T-helper 1 cell treated with Interleukin-12 subunit alpha and Interleukin-12 subunit beta and Interleukin-4 antibody, amounts not matched to agents 30 ng/mL and 1 ng/mL, for 36 hours (primary cell): ENCODE results near the gene PLLP. TPM values are rescaled to one million over a fixed set of nuclear protein-coding genes. Genes with fewer than 3 reads are reported as not detected.

ENCODE experiments used
- intact Hi-C: fragments of 100-400 bp; cut with micrococcal nuclease; formaldehyde crosslinking; loops from one replicate; pipeline ENCODE4 v1.15.1; 2024
- total RNA-seq: library from RNA; stranded (reverse); gene quantifications from 2 replicates; pipeline ENCODE4 v1.2.3, GENCODE V29; 2022

The PLLP gene, protein sequence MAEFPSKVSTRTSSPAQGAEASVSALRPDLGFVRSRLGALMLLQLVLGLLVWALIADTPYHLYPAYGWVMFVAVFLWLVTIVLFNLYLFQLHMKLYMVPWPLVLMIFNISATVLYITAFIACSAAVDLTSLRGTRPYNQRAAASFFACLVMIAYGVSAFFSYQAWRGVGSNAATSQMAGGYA
- total RNA-seq: 0.34 TPM in 2 replicates

DNA sequence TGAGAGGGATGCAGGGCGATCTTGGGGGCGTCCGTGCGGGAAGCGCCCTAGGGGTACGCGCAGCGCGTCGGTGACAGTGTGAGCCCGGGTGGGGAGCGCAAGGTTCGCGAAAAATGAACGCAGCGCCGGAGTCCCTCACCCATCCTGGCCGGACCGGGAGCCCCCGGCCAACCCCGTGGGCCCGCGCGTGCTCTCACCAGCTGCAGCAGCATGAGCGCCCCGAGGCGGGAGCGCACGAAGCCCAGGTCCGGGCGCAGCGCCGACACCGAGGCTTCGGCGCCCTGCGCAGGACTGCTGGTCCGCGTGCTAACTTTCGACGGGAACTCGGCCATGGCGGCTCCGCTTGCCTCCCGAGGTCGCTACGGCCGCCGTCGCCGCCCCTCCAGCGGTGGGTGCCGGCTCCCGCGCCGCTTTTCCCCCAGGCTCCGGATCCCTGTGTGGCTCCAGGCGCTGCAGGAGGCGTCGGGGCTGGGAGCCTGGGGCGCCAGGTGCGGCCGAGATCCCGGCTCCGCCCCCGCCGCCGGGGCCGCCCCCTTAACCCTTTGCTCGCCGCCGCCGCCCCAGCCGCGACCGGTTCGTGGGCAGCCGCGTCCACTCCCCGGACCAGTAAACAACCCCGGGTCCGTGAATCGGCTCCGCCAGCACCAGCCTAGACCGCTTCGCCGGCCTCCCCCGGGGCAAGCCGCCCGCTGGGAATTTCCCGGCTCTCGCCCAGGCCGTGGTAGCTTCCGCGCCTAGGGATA lies at the start of gene PLLP:
TSS of gene PLLP (minus strand) at position 464 of the 743 bp plus-strand sequence. CDS start at position 332, 132 bp downstream.
- intact Hi-C loops: loop anchor here (2.0 kb wide), 3 partner anchors 18 to 98 kb away; partner anchors contain the start of genes ARL2BP, PSME3IP1 and RSPRY1

DNA sequence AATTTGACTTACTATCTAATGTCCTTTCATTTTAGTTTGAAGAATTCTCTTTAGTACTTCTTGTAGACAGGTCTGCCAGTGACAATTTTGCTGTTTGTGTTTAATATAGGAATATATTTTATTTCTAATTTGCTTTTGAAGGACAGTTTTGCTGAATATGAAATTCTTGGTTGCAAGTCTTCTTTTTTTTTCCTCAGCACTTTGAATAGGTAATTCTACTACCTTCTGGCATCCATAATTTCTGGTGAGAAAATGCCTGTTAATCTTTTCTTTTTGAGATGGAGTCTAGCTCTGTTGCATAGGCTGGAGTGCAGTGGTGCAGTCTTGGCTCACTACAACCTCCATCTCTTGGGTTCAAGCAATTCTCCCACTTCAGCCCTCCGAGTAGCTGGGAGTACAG lies 48.9 kb upstream of the PLLP start:
- intact Hi-C loops: no loop called here

DNA sequence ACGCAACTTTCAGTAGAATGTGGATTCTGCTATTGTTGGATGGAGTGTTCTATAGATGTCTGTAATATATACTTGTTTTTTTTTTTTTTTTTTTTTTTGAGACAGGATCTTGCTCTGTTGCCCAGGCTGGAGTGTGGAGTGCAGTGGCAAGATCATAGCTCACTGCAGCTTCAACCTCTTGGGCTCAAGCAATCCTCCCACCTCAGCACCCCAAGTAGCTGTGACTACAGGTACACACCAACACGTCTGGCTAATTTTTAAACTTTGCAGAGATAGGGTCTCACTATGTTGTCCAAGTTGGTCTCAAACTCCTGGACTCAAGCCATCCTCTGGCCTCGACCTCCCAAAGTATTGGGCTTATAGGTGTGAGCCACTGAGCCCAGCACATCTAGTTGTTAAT lies 46.9 kb upstream of the PLLP start:
- intact Hi-C loops: no loop called here

DNA sequence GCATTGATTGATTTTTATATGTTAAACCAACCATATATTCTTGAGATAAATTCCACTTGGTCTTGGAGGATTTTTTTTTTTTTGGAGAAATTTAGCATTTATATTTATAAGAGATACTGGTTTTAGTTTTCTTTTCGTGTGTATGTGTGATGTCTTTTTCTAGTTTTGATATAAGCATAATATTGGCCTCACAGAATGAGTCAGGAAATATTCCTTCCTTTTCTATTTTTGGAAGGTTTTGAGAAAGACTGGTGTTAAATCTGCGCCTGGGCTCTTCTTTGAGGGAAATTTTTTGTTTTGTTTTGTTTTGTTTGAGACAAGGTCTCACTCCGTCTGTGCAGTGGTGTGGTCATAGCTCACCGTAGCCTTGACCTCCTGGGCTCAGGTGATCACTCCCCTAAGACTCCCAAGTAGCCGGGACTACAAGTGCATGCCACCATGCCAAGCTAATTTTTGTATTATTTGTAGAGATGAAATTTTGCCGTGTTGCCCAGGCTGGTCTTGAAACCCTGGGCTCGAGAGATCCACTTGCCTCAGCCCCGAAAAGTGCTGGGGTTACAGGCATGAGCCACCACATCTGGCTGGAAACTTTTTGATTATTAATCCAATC lies 45.4 kb upstream of the PLLP start:
- intact Hi-C loops: no loop called here

DNA sequence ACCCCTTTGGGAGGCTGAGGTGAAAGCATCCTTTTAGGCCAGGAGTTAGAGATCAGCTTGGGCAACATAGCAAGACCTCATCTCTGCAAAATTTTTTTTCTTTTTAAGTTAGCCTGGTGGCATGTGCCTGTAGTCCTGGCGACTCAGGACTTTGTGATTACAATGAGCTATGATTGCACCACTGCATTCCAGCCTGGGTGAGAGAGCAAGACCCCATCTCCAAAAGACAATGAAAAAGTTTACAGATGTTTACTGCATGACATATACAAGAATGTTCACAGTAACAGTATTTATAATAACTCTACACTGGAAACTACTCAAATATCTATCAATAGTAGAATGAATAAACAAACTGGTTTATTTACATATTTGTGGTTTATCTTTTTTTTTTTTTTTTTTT lies 41.0 kb upstream of the PLLP start:
- intact Hi-C loops: no loop called here

DNA sequence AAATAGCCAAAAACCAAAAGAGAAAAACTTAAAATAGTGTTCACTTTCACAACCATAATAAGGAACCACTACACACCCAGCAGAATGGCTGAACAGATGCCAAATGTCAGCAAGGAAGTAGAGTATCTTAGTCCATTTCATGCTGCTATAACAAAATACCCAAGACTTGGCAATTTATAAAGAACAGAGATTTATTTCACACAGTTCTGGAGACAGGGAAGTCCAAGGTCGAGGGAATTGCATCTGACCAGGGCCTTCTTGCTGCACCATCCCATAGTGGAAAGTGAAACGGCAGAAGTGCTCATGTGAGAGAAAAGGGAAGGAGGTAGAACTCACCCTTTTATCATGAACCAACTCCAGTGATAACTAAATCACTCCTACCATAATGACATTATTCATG lies 40.3 kb upstream of the PLLP start:
- intact Hi-C loops: no loop called here

DNA sequence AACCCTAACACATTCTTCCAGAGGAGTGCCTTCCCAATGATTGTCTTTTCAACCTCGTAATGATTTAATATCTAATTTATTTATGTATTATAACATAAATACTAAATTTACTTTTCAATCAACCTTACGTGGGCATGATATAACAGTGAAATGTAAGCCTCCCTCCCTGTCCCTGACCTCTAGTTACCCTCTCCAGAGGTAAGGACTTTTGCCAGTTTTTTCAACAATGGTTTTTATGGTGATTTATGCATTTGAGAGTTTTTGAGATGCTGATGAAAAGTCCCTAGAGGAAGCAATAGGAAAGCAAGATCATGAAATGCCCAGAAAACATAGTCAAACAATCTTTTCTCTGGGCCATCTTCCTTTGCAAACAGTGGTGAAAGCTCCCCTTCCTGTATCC lies 35.2 kb upstream of the PLLP start:
- intact Hi-C loops: no loop called here

DNA sequence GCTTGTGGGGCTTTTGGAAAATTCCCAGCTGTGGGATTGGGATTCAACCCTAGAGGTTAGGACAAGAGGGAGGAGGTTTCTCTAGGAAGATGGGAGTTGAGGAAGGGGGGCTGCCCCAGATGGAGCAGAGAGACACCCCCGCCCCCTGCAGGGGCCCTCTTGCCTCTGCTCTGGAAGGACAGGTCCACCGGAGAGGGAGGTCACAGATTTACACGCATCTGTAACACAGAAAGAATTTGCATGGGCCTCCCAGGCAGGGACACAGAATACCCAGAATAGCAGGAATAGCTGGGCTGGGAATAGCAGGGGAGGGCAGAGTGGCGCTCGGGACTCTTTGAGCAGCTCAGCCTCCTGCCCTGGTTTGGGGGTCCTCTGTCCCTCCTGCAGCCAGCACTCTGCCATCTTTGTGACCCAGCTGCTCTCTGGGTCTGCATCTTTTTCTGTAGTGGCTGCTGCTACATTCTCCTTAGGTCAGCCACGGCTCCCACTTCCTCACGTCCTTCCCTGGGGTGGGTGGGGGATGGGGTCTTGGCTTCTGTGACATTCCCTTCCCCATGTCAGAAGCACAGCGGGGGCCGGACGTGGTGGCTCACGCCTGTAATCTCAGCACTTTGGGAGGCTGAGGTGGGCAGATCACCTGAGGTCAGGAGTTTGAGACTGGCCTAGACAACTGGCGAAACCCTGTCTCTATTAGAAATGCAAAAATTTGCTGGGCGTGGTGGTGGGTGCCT lies 33.9 kb upstream of the PLLP start:
- intact Hi-C loops: no loop called here

DNA sequence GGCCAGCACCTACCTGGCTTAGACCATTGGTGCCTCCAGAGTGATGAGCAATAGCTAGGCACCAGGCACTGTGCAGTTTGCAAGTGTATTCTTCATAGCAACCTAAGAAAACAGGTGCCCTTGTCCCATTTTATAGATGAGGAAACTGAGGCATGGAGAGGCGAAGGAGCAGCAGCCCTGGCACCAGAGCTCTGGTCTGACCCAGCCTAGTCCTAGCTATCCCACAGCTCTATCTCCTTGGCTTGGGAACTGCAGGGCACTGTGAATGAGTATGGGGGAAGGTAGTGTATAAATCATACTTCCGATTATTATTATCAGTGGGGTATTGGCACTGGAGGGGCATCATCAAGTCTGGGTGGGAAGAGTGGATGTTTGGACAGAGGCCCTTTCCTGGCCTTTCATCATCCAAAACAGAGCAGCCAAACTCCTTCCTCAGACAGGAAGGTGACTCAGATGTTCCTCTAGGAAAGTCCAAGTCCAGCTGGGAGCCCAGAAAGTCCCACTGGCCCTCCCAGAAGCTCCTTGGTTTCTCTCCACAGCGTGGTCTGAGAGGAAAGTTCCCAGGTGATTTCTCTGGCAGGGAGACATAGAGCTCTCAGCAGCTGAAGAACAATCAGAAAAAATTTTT lies 32.0 kb upstream of the PLLP start:
- intact Hi-C loops: no loop called here

DNA sequence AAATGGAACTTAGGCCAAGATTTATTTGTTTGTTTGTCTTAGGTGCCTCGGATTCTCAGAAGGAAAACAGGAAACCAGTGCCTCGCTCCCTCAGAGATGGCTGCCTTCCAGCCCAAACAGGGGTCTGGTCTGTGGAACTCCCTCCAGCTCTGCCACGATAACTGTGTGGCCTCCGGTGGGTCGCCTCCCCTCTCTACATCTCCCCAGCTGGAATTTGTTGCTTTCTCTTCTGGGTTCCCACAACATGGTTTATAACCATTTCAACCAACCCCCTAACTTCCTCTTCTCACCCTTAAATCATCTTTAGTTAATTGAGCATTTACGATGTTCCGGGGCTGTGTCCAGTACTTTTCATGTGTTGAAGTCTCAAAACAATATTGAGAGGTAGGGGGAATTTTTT lies 30.9 kb upstream of the PLLP start:
- intact Hi-C loops: loop anchor here (2.0 kb wide), 1 partner anchor 15 kb away; no protein-coding TSS in a partner anchor

DNA sequence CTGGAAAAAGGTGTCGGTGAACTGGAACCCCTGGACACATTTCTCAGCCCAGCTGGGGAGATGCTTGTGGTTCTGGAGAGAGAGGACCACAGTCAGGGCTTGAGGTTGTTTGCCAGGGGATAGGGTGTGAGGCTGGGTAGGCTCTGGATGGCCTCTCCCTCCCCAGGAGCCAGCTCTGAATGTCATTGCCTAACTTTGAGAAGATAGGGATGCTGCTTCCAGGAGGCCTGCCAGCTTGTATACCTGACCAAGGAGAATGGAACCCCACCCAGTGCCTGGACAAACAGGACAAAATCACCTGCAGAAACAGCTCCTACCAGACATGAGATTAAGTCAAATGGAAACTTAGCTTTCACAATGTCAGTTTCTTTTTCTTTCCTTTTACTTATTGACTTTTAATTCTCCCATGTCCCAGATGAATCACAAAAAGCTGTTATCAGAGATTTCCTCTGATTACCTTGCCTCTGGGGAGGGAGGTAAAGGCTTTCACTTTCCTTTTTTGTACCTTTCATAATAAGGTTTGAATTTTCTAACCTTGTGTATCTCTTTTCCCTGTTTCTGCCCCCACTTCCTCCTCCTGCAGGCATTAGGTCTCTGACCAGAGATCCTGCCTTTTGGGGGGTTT lies 29.8 kb upstream of the PLLP start:
- intact Hi-C loops: loop anchor here (2.0 kb wide), 1 partner anchor 13 kb away; no protein-coding TSS in a partner anchor

DNA sequence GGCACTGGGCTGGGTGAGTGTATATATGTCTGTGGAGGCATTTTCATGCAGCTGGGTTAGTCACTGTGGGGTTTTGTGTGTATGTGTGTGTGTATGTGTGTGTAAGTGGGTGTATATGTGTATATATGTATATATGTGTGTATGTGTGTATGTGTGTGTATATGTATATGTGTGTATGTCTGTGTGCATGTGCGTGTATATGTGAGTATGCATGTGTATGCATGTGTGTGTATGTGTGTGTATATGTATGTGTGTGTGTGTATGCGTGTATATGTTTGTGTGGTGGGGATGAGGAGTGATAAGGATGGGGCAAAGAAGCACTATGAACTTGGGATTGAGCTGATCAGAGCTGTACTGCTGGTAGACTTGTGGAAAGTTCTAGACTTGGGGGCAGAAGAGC lies 29.0 kb upstream of the PLLP start:
- intact Hi-C loops: no loop called here

DNA sequence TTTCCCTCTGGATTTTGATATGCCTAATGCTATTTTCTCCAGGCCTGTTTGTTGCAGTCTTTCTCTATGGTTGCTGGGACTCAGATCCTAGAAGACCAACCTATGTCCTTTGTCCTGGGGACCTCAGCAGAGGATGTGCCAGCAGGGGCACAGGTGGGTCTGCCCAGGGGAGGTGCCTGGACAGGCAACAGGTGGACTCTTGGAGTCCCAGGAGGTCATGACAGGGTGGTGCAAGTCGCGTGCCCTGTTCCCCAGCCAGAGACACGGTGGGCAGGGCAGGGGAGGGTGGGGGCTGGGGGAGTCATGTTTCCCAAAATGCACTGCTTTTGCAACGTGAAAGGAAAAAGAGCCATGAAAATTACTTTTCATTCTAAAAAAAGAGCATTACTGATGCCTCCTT lies 26.3 kb upstream of the PLLP start:
- intact Hi-C loops: no loop called here

DNA sequence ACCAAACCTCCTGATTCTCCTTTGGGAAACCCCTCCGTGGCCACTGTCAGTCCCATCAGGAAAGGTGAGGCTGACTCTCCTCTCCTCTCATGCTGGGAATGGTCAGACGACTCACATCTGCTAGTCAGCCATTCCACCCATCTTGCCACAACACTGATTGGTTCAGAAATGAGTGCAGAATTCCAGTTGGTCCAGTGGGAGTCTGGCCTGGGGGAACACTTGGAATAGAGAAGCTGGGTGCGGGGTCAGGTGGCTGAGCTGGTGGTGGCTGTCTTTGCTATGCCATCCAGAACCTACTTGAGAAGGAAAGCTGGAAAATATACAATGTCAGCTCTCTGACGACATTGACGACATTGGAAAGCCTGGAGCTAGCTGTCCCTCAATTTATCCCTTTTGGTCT lies 23.6 kb upstream of the PLLP start:
- intact Hi-C loops: no loop called here

DNA sequence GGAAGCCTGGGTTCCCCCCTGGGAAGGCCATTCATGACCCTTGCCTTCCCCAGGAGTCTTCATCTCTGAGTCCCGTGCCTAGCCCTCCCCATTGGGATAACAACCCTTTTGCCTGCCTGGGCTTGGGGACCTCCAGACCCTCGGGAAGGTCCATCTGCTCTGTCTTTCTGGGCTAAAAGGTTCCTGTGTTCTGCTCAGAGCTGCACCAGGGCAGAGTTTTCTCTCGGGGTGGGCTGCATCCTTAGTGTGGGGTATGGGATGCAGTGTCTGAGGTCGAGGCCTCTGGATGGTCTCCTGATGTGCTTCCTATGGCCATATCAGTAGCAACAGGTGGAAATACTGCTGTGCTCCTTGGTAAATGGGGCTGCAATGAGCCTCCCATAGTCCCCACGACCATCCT lies 22.9 kb upstream of the PLLP start:
- intact Hi-C loops: no loop called here

DNA sequence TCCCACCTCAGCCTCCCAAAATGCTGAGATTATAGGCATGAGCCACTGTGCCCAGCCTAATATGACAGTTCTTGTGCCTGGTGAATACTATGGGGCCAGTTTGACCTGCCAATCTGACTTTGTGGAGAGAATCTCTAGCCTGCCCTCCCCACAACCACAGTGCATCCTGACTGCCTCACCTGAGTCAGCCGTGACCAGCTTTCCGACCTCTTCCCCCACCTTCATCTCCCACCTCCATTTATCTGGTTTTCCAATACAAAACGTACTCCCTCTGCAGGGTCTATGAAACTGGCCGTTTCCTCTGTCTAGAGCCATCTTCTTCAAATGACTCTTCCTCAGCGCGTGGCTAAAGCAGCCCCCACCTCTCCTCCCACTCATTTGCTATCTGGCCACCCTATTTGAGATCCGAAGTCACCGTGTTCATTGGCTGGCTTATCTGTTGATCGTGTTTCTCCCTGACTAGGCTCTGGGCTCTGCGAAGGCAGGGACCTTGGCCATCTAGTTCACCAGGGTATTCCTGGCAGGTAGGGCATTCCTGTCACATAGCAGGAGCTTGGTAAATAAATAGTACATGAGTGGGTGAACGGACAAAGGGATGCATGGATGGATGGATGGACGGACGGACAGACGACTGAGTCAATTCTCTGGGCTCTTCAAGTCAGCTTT lies 22.3 kb upstream of the PLLP start:
- intact Hi-C loops: no loop called here

DNA sequence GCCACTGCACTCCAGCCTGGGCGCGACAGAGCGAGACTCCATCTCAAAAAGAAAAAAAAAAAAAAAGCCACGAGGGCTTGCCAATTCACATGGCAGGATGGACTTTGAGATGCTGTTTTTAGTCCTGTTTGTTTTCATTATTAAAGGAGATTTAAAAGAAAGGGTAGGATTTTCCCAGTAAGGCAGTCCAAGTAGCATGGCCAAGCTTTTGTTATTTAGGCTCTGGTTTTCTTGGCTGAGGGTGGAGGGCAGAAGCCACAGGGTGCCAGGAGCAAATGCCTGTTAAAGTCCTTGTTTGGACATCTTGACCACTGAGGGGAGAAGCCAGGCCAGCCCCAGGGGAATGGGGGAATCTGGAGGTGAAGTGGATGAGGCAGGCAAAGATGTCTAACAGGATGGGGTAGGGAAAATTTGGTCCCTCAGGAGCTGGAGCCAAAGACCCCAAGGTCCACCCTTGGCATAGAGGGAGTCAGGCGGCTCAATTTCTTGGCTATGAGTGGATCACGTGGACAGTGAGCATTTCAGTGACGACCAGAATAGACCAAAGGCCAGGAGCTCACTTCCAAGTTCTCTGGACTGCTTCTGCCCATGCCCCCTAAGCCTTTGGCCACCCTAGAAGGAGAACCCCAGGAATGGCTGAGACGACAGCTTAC lies 20.8 kb upstream of the PLLP start:
- intact Hi-C loops: no loop called here

DNA sequence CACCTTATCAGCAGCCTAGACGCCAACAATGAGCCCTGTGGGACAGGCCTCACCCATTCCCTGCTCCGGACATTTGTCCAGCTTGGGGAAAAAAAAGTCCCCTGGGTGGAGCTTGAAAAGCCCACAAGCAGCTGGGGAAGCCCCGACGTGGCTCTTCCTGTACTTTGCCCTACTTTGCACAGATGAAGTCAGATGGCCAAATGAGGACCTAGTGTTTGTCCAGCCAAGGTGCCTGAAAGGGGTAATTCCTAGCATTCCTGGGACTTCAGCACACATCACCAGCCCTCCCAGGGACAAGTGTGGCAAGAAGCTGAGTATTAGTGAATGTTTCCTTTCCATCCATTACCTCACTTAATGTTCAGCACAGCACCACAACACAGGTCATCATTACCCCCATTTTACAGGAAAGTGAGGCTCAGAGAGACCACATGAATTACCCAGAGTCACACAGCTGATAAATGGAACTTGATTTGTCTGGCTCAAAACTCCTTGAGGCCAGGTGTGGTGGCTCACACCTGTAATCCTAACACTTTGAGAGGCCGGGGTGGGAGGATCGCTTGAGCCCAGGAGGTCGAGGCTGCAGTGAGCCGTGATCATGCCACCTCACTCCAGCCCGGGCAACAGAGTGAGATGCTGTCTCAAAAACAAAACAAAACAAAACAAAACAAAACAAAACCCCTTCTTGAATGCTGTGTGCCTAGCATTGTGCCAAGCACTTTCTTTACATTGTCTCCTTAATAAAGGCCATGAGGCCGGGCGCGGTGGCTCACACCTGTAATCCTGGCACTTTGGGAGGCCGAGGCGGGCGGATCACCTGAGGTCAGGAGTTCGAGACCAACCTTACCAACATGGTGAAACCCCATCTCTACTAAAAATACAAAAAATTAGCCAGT lies 19.9 kb upstream of the PLLP start:
- intact Hi-C loops: no loop called here

DNA sequence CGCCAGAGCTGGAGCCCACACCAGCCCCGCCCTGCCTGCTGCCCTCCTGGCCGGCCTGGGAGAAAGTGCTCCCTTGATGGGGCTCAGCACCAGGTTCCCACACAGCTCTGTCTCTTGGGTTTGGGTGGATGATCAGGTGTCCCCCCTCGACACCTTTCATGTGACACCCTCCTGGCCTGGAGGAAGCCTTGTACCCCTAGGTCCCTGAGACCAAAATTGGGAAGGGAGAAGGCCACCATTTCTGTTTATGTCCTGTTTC lies 19.4 kb upstream of the PLLP start:
- intact Hi-C loops: no loop called here
